SK-MEL-5 (cell line): ENCODE results near the gene CRX. TPM values are rescaled to one million over a fixed set of nuclear protein-coding genes. Genes with fewer than 3 reads are reported as not detected.
"Not testable (repeated sequence)": the region's sequence is repeated elsewhere in the genome, so short reads cannot be mapped to it uniquely, and the experiment has no call there.

ENCODE experiments used
- DNase-seq: peaks from one replicate; pipeline ENCODE4 v3.0.0-alpha.2; 2016; ENCODE audit warnings: low read depth, low spot score
- in situ Hi-C: cut with HindIII; loops from 2 replicates; pipeline ENCODE4 v1.10.0; 2016; ENCODE audit warnings: low sequenced_read_pairs, high pct_unique_total_duplicates, low pct_unique_long_range_greater_than_20kb
- polyA plus RNA-seq, 2 experiments: library from polyadenylated mRNA; depleted of rRNA; stranded (reverse); fragments of >200 nt; gene quantifications; 2 replicates each; pipeline ENCODE4 v1.2.3, GENCODE V29; 2015
- total RNA-seq: library from RNA; depleted of rRNA; stranded (reverse); fragments of >200 nt; shearing (Covaris generic); gene quantifications from 2 replicates; pipeline ENCODE4 v1.2.3, GENCODE V29; 2014; rRNA removed

The CRX gene
- total RNA-seq = not detected in 2 replicates
- polyA plus RNA-seq (2015; cell fraction: cytosol; rRNA removed) = not detected in 2 replicates
- polyA plus RNA-seq (2015; cell fraction: nucleus; rRNA removed) = not detected in 2 replicates

DNA sequence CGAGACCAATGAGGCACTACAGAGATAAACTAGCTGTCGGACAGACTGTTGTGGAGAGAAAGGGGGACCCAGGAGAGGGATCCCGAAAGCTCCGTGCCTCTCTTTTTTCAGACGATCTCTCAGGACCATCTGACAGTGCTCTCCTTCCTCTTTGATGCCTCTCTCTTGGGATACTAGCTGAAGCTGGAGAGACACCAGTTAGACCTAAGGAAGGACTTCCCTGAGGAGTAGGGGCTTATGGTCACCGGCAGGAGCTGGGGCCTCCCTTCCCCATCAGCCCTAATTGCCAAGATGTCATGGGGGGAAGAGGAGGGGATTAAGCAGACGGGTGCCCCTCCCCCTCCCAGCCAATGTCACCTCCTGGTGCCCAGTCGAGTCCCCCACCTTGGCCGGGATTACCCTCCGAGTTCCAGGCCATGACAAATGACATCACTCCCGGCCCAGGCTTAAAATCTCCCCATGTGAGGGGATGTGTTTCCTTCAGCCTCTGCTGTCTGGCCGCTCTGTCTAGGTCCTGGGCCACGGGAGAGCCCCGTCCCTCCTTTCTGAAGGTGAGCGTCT lies at the start of gene CRX:
CRX (plus strand) TSS at position 478 of the 561 bp plus-strand sequence. CDS start 12,507 bp downstream, outside the sequence.
- in situ Hi-C loops = no loop called here
- DNase-seq = no peak

DNA sequence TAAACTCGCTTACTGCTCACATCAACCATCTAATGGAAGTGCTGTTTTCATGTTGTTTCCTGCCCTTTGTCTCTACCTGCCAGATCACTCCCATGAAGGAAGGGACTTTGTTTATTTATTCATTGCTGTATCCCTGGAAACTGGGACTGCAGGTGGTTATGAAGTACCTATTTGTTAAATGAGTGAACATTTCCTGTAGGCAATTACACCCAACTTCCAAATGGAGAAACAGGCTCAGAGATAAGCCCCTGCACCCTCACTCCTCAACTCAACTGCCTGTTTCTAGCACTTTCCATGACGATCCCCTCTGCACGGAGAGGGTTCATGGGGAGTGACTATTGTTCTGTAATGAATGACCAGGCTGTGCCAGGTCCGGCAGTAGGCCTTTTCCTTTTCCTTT lies 45.2 kb upstream of the CRX start:
- DNase-seq = no peak
- in situ Hi-C loops = no loop called here

DNA sequence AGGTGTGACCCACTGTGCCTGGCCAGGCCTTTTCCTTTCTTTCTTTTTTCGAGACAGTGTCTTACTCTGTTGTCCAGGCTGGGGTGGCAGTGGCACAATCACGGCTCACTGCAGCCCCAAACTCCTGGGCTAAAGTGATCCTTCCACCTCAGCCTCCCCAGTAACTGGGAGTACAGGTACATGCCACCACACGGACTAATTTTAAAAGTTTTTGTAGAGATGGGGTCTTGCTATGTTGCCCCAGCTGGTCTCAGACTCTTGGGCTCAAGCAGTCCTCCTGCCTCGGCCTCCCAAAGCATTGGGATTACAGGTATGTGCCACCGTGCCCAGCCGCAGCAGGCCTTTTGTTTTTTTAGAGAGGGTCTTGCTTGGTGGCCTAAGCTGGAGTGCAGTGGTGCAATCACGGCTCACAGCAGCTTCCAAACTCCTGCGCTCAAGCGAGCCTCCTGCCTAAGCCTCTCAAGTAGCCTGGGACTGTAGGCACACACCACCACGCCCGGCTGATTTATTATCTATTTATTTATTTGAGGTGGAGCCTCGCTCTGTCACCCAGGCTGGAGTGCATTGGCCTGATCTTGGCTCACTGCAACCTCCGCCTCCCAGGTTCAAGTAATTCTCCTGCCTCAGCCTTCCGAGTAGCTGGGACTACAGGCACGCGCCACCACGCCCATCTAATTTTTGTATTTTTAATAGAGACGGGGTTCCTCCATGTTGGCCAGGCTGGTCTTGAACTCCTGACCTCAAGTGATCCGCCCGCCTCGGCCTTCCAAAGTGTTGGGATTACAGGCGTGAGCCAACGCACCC lies 44.3 kb upstream of the CRX start:
- DNase-seq, in situ Hi-C loops: not testable (repeated sequence)

DNA sequence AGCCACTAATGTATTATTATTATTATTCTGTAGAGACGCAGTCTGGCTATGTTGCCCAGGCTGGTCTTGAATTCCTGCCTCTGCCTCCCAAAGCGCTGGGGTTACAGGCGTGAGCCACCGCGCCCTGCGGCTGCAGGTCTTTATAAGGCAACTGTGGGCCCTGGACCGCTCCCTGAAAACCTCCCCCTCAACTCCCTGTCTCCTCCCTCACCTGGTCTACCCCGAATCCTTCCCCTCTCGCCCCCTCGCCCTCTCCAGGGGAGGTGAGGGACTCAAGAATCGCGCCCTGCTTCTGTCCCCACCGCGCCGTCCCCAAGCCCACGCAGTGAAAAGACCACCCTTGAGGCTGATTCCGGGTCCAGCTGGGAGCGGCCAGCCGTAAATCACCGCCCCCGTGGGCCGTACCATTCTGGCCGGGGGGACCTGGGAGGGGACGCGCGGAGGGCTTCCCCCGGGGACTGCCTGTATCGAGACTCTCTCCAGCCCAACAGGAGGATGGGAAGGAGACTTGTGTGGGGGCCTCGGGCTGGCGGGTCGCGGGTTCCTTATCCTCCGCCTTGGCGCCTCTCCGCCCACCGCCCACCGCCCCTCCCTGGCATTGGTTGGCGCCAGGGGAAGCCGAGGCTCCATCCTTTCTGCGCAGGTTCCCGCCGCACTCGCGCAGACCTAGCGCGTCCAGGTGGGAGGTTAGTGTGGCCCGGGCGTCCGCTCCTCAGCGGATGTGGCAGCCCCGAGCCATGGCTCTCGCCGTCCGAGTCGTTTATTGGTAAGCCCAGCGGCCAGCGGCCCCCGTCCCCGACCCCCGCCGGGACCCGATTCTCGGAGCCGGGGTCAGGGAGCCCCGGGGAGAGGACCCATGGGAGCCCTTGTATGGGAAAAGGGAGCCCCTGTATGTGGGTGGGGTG lies 43.4 kb upstream of the CRX start, which contains the start of gene SELENOW:
SELENOW (plus strand) TSS at position 655 of the 905 bp plus-strand sequence; CDS start at position 738, 83 bp downstream.
- DNase-seq = peak; percentile 47
- in situ Hi-C loops = no loop called here

DNA sequence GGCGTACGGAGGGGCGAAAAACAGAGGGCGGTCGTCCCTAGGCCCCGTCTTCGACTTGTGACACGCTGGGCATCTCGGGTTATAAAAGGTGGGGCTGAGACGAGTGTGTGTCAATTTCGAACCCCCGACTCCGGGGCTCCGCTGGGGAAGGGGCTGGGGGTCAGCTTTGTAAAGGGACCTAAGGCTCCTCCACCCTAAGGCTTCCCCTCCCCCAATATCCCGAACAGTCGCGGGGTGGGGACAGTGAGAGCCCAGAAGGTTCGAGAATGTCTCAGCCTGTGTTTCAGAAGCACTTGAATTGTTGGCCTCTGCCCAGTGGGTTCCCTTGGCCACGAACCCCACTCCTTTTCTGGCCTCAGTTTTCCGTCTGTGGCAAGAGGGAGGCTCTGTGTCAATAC lies 42.8 kb upstream of the CRX start:
- no peak for DNase-seq
- in situ Hi-C loops = no loop called here

DNA sequence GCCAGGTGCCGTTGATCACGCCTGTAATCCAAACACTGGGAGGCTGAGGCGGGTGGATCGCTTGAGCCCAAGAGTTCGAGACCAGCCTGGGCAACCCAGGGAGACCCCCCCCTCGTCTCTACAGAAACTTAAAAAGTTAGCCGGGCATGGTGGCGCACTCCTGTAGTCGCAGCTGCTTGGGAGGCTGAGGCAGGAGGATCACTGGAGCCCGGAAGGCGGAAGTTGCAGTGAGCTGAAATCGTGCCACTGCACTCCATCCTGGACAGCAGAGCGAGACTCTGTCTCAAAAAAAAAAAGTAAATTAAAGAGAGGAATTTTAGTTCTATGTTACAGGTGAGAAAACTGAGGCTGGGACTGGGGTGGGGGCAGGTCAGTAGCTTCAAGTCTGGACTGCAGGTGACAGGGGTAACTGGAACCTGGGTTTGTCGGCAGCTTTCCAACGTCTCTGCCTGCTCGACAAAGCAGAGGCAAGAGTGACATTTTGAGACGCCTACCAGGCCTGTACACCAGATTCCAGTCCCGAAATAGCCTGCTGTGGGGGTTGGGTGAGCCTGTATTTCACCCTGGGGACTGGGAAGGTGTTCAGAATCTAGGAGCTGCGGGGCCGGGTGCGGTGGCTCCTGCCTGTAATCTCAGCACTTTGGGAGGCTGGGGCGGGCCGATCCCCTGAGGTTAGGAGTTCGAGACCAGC lies 42.1 kb upstream of the CRX start:
- no peak for DNase-seq
- in situ Hi-C loops = no loop called here

DNA sequence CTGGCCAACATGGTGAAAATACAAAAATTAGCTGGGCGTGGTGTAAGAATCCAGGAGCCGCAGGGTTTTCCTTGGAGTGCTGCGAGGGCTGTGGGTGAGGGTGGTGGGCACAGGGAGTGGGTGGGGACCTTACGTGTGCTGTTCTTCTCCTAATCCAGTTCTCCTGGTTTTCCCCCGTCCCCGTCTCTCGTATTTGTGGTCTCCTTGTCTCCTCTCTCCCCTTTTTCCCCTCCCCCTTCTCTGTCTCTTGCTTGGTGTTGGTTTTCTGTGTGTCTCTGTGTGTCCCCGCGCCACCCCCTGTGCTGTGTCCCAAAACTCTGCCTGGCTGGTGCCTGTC lies 41.6 kb upstream of the CRX start:
- in situ Hi-C loops = no loop called here
- DNase-seq = no peak

DNA sequence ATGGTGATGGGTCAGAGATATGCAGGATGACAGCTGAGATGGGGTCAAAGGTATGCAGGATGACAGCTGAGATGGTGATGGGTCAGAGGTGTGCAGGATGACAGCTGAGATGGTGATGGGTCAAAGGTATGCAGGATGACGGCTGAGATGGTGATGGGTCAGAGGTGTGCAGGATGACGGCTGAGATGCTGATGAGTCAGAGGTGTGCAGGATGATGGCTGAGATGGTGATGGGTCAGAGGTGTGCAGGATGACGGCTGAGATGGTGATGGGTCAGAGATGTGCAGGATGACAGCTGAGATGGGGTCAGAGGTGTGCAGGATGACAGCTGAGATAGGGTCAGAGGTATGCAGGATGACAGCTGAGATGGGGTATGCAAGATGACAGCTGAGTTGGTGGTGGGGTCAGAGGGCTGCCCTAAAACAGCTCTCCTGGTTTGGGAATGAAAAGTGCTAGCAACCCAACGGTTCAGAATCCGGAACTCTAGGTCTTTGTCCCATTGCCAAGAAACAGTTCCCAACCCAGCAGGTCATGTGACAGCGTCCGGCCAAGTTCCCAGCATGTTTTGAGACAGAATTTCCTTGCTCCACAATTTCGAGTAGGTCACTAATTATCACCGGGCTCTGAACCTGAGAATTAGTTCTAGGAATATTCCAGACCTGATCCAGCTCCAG lies 40.0 kb upstream of the CRX start:
- in situ Hi-C loops = no loop called here
- no peak for DNase-seq

DNA sequence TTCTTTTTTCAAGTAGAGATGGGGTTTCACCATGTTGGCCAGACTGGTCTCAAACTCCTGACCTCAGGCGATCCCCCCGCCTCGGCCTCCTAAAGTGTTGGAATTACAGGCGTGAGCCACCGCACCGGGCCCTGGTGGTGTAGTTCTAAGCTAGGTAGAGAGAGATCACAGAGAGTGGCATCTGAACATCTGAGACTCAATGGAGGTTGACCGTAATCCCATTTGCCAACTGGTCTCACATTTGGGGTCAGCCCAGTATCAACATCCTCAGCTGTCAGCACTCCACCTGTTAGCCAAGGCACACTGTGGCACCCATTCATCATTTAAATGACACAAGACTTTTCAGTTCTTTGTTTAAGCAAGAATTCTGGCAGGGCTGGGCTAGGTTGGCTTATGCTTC lies 35.2 kb upstream of the CRX start:
- in situ Hi-C loops = no loop called here
- no peak for DNase-seq

DNA sequence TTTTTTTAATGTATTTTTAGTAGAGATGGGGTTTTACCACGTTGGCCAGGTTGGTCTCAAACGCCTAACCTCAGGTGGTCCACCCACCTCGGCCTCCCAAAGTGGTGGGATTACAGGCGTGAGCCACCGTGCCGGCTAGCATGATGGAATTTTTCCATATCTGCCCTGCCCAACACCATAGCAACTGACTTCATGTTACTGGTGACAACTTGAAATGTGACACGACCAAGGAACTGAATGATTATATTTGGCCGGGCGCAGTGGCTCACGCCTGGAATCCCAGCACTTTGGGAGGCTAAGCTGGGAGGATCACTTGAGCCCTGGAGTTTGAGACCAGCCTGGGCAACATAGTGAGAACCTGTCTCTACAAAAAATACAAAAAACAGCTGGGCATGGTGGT lies 34.4 kb upstream of the CRX start:
- DNase-seq, in situ Hi-C loops: not testable (repeated sequence)

DNA sequence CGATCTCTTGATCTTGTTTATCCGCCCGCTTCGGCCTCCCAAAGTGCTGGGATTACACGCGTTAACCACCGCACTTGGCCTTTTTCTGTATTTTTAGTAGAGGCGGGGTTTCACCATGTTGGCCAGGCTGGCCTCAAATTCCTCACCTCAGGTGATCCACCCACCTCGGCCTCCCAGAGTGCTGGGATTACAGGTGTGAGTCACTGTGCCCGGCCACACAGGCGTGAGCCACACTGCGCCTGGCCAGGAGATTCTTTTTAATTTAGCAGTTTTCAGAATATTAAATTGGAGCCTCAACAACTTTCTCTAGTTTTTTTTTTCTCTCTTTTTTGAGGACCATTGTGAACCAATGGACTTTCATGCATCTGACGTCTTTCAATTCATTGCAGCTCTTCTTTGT lies 31.9 kb upstream of the CRX start:
- DNase-seq, in situ Hi-C loops: not testable (repeated sequence)

DNA sequence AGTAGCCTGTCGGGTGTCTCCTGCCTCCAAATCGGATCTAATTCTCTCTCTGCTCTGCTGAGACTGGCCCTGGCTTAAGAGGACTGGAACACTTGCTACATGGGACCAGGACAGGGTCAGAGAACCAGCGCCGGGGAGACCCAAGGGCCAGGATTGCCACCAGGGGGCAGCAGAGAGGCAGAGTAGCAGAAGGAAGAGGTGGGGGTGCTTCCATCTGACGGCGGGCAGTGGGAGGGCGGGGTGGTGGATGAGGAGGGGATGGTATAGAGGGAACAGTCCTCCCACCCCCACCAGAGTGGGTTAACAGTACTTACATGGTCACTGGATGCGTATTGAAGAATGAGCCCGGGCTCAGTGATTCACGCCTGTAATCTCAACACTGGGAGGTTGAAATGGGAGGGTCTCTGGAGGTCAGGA lies 31.3 kb upstream of the CRX start:
- in situ Hi-C loops = no loop called here
- peak; percentile 86 for DNase-seq

DNA sequence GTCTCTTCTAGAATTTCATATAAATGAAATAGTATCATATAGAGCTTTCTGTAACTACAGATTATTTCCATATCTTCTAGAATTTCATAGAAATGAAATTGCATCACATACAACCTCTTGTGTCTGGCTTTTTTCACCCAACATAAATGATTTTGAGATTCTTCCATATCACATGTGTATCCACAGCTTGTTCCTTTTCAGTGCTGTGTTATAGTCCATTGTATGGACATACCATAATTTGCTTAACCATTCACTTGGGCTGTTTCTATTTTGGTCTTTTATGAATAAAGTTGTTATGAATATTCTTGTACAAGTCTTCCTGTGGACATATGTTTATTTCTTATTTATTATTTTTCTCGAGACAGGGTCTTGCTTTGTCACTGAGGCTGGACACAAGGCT lies 29.1 kb upstream of the CRX start:
- in situ Hi-C loops = no loop called here
- no peak for DNase-seq

DNA sequence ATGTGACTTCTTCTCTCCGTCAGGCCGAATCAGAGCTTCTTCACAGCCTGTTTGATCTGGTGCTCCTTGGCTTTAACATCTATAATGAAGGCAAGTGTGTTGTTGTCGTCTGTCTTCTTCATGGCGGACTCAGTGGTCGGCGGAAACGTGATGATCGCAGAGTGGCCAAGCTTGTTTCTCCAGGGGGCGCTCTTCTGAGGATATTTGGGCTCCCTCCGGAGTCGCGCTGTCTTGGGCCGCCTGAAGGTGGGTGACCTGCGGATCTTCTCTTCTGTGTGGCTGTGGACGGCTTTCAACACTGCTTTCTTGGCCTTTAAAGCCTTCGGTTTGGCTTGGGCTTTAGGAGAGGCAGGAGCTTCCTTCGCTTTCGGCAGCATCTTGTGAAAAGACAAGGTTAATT lies 27.2 kb upstream of the CRX start:
- in situ Hi-C loops = no loop called here
- no peak for DNase-seq

DNA sequence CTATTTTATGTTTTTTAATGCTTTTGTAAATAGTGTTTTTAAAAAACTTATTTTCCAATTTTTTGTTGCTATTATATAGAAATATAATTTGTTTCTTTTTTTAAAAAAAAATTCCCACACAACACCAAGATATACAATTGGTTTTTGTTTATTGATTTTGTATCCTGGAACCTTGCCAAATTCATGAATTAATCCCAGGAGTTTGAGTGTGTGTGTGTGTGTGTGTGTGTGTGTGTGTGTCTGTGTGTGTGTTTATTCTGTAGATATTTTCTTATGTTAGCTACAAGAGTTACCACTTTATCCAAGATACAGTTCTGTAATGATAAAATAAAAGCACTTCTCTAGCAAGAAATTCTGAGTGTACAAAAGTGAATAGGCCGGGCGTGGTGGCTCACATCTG lies 25.0 kb upstream of the CRX start:
- DNase-seq = no peak
- in situ Hi-C loops = no loop called here

DNA sequence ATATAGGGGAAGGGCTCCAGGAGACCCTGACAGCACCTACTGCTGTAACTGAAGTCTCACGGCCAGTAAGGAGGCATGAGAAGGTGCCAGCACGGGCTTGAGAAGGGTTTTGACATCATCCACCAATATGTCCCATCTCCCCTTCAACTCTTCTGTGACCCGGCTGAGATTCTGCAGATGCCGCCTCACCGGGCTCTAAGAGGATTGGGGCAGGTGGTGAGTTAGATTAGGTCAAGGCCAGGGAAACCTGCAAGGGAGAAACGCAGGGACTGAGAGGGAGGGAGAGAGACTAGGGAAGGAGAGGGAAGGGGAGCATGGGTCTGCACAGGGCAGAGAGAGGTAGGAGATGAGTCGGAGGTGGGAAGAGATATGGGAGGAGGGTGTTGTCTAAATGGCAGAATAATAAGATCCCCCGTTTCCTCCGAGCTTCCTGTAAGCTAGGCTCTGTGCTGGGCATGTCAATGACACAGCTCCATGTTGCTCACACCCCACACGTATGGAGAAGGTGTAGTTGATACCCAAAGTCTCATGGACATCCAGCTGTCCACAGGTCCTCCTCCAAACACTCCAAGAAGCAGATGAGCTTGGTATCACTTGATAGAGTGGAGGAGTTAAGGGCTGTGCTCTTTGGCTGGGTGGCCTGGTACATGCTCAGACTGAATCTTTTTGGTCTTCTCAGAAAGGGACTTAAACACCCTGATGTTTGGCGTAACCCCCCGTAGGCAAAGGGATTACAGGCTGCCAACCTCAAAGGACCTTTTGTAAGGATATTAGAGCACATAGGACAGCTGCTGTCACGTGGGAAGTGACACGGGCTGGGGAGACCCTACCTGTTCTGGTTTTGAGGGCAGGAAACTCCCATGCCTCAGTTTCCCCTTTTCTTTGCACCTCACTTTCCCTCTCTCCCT lies 23.5 kb upstream of the CRX start:
- in situ Hi-C loops = no loop called here
- no peak for DNase-seq
